Fibroblast of pulmonary artery (primary cell): ENCODE results near the gene ADGRA3.
A peak's percentile ranks its signal among the peaks of the same experiment; 100 is the strongest.
"Not testable (repeated sequence)": the region's sequence is repeated elsewhere in the genome, so short reads cannot be mapped to it uniquely, and the experiment has no call there.

Source experiments
- DNase-seq: peaks from one replicate; pipeline ENCODE4 v3.0.0-alpha.2; 2010; ENCODE audit warnings: low read depth
- H3K4me3 ChIP-seq: replicated peaks from 2 replicates; pipeline ENCODE4 v1.5.1; 2011; ENCODE audit warnings: low read depth, mild to moderate bottlenecking, control low read depth, low read length, moderate library complexity
- CTCF ChIP-seq: IDR thresholded peaks from 2 replicates; pipeline ENCODE4 v1.5.1; 2011; ENCODE audit warnings: mild to moderate bottlenecking, control low read depth, low read length, inconsistent platforms; ENCODE audit errors: missing control alignments

ADGRA3 gene

DNA sequence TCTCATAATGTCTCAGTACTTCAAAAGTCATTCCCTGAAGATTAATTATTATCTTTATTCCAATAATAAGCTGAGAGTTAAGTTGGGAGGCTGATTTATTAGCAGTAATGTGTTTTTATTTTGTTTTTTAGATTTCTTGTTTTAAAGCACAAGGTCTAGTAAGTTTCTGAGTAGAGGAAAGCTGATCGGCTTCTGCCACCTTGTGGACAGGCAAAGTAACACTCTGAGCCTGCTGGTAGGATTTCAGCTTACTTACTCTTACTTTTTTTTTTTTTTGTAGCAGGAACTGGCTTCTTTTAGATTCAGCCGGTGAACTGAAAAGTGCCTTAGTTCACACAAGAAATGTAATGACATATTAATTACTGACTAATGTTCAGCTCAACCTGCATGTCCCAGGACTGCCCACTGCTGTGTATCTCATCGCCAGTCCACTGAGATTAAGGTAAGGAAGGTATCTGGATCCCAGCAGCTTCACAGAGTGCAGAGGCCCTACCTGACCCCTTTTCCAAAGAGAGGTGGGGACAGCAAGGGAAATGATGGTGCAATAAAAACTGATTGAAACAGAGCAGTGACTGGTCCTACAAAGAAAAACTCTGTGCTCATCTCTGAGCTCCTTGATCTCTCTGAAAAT lies 126.5 kb downstream of the ADGRA3 start:
- no peak overlapping the region for H3K4me3 ChIP-seq
- DNase-seq: peak; percentile 90

DNA sequence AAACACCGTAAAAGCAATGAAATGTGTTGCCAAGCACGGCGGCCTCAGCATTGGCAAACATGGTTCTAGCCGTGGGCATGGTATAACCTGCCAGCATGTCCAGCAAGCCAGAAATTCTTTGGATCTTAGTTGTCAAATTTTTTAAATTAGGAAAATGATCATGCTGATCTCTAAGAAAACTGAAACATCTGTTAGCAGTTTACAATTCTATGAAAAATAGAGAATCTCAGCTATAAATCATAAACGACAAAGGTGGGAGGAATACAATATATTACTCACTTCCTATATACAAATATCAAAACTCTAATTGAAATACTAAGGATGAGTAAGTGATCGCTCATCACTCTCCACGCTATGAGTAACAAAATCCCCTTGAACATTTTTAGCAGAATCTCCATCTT lies 130.3 kb downstream of the ADGRA3 start:
- H3K4me3 ChIP-seq: no peak overlapping the region
- DNase-seq: peak; percentile 43
- no peak for TF ChIP-seq CTCF

More for the DNA sequence above, 126.5 kb downstream of the ADGRA3 start:
- TF ChIP-seq CTCF: peak; percentile 93

GRCh38 chr4:22384154-22384553 lies 131.7 kb downstream of the ADGRA3 start:
- DNase-seq: no peak
- TF ChIP-seq CTCF: no peak
- H3K4me3 ChIP-seq: no peak overlapping the region

GRCh38 chr4:22382216-22382615 lies 133.7 kb downstream of the ADGRA3 start:
- not testable (repeated sequence) for H3K4me3 ChIP-seq
- DNase-seq: peak; percentile 15

- no peak for TF ChIP-seq CTCF
- DNase-seq: no peak
- no peak overlapping the region for H3K4me3 ChIP-seq
Observed at GRCh38 chr4:22372986-22373385, 142.9 kb downstream of the ADGRA3 start.

DNA sequence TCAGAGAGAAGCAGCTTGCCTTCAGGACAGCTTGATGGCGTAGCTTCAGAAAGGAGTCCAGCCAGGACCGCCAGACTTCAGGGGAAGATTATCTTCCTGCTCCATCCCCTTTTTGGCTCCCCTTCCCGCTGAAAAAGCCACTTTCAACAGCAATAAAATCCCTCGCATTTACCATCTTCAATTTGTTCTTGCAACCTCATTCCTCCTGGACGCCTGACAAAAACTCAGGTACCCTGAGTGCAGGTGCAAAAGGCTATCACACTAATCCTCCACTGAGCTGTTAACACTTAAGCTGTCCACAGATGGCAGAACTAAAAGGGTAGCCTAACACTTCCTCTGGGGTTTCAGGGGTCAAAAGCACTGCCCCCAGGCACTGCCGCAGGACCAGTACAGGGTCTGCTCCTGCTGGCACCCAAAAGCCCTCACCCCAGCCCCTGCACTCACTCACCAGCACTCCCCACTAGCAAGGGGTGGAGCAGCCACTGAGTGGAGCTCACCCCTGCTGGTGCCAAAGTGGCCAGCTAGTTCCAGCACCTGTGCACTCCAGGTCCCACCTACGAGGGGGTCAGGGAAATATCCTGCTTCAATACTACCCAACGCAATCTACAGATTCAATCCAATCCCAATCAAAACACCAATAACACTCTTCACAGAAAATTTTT lies 145.8 kb downstream of the ADGRA3 start:
- no peak for TF ChIP-seq CTCF
- no peak for DNase-seq
- no peak overlapping the region for H3K4me3 ChIP-seq

DNA sequence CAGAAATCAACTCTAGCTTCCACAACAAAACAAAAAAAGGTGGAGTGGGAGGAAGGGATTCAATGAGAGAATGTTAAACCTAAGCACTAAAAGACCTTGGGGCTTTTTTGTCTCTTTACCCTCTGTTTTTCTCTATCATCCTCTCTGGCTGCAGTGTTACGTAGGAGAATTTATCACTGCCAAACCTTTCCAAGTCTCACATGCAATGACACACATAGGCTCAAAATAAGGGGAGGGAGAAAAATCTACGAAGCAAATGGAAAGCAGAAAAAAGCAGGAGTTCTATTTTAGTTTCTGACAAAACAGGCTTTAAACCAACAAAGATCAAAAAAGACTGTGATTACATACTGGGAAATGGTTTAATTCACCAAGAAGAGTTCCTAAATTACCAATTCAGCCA lies 152.1 kb downstream of the ADGRA3 start:
- no peak for TF ChIP-seq CTCF
- no peak for DNase-seq
- no peak overlapping the region for H3K4me3 ChIP-seq
